HG02798 (cell line): ENCODE data around the gene AP5Z1.

Experiments
- ATAC-seq: cut with Tn5 transposase; IDR thresholded peaks from one replicate; pipeline ENCODE4 v1.9.1; 2021; ENCODE audit warnings: mild to moderate bottlenecking; ENCODE audit not compliant: unreplicated experiment, poor library complexity

AP5Z1 gene

DNA sequence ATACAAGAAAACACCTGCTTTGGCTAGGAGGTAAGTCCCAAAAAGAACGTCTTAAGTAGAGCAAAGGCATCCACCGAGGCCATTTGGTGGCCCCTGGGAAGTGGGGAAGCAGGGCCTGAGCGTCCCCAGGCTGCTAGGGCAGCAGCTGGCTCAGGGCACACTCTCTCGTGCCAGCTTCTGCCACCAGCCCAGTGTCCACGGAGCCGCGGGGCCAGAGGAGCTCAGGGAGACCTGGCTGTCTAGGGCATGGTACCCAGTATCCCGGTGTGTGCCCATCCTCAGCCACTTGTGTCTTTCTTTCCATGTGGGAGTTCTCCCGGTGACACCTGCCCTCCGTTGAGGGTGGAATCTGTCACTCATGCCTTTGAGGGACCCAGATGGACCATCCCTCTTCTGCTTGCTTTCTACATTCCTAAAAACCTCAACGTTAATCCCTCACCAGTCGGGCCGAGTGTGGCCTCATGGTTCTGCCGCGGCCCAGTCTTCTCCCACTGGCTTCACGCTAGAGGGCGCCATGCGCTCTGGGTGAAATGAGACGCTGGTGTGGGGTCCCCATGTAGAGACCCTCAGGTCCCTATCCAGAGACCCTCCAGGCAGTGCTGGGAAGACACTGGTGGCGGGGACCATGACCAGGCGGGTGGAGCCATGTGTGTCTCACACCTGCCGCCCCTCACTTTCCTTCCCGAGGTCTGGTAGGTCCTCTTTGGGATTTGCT lies 9.5 kb upstream of the AP5Z1 start:
- no peak for ATAC-seq

DNA sequence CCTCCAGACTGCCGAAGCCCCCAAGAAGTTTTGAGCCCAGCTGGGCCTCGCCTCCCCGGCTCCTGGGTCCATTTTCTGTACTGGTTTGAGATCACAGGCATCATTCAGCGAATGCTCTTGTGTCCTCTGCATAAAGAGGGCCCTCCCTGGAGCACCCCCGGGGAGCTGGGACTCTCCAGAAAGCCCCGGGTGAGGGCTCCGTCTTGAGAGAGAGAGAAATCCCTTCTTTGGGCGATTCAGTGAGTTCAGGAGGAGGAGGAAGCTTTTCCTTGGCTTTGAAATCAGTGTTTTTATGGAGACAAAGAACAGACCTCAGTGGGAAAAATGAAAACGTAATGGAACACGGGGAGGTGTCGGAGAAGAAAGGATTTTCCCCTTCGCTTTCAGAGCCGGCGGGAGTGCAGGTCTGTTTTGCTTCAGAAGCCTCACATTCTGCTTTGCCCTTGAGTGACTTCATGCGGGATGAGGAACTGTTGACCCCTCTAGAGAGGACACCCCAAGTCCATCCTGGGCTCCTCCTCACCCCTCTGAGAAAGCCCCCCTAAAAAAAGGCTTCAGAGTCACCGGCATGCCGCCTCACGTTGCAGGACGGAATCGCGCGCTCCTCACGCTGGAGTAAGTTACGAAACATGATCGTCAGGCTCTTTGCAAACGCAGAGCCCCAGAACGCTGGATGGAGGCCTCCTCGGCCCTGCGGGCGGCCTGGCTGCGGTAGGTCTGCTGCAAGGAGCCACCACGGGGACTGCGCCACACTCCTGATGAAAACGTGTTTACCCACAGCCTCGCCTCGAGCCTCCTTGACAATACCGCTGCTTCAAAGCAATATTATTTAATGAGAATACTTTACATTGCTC lies 8.5 kb upstream of the AP5Z1 start:
- ATAC-seq: no peak

DNA sequence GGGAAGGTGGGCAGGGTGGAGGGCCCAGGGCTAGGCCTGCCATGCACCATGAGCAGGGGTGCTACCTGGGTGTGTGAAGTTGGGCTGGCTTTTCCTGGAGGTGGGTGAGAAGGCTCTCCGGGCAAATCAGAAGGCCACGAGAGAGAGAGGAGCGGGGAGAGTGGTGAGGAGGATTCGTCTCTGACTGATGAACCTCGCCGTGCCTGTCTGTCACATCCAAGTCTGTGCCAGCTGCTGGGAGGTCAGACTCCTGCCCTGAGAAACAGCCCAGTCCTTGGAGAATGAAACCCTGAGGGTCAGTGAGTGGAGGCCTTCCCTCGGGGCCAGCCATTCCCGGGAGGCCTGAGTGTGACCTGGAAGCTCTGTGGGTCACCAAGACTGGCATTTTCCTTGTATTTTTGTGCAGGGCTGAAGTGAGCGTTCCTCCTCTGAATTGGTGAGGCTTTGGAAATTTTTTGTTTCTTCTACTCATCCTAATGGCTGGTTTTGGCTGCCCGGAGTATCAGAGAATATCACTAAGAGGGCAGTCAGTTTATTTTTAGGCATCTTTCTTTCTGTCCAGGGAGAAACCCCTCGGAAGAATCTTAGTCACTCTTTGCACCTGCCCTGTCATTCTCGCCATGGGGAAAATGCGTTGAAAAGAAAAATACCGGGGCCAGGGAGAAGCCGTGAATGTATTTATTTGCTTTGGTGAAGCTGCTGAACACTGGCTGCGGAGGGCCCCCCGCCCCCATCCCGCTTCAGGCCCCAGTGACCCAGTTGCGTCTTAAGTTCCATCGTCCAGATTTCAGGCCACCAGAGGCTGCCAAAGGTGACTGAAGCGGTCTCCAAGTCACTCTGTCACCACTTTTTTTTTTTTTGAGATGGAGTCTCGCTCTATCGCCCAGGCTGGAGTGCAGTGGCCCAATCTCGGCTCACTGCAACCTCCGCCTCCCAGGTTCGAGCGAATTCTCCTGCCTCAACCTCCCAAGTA lies 6.5 kb upstream of the AP5Z1 start:
- ATAC-seq: no peak

DNA sequence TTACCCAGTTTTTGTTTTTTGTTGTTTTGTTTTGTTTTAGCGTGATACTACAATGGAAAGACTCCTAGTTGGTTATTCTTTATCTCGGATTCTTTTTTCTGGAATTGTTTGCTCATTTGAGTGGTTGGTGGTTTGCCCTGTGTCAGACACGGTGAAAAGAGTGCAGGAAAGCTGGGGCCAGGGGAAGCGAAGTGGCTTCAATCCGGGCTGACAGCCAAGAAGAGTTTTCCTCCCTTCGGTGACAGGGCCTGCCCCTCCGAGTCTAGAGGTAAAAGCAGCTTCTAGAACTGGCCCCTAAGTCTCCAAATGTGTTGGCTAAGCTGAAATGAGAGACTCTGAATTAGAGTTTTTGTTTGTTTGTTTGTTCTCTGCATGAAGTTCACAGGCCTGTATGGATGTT lies 5.7 kb upstream of the AP5Z1 start:
- no peak for ATAC-seq

DNA sequence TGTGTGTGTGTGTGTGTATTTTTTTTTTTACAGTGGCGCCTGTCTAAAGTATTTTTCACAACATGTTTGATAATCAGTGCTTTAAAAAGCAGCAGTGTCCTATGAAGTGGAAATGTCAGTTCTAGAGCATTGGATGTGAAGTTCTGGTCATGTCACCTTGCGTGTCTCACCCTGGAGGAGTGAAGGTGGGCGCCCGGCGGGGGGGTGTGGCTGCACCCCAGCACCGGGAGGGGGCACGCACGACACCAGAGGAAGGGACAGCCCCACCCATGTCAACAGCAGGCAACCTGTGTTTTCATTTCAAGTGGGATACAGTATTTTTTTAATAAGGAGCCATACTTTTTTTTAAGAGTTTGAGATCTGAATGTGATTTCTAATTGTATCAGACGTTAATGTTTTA lies 4.5 kb upstream of the AP5Z1 start:
- ATAC-seq: no peak

DNA sequence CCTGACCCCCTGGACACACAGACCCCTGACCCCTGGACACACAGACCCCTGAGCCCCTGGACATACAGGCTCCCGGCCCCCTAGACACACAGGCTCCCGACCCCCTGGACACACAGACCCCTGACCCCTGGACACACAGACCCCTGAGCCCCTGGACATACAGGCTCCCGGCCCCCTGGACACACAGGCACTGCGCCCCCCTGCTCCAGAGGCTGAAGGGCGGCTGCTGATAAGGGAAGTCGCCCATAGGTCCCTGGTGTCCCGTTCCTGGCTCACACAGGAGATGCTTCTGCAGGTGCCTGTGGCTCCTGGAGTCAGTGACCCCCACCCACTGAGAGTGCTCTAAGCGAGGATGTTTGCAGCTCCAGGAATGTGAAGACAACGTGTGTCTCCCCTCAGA lies 3.7 kb upstream of the AP5Z1 start:
- no peak for ATAC-seq

DNA sequence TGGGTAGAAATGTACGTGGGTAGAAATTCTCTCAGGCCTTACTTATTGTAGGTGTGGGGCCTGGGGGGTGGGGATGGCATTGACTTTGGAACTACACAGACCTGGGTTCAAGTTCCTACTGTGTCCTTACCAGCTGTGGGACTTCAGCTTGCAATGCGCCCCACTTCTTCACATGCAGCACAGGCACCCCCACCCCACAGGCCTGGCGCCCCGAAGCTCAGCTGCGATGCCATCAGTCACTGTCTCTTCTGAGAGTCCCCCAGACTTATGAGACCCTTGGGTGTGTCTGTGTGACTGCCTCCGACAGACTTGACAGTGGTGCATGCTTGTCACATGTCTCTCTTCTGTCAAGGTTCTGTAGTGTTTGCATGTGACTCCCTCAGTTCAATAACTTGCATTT lies 3.1 kb upstream of the AP5Z1 start:
- ATAC-seq: no peak

DNA sequence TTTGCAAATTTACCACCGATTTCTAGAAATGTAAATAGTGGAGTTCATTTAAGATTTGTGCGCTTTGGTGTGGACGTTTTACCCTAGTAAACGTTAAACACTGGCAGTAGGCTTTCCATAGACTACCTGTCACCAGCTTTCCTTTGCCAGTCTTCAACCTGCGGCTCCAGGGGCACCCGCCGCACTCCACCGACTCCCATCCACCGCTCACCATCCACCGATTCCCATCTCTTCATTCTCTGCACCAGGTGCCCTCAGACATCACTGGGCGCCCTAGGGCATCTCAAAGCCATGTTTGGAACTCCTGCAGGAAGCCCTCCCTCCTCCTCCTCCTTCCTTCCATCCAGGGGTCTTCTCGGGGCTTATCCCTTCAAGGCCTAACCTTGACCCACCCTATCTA lies 1.4 kb upstream of the AP5Z1 start:
- ATAC-seq: no peak

DNA sequence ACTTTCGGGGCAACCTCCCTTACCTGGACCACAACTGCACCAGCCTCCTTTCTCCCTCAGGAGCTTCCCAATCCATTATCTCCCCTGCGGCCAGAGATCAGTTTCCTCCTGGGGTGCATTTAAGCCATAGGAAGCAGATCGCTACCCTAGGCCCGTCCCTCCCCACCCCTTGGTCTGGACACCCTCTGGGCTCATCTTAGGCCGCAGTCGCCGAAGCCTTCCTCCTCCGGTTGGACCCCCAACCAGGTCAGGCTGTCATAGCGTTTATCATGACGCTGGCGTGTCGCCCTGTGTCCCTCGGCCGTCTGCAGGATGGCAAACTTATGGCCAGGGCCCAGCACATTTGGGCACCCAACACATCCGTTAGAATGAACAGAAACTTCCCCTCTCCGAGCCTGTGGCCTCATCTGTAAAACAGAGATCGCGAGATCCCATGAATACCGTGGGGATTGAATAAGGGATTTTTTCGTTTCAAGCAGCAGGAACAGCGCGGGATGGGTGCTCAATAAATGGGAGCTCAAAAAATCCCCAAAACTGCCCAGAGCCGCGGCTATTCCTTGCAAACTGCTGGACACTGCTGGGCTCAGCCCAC lies 669 bp upstream of the AP5Z1 start:
- ATAC-seq: peak; percentile 19

DNA sequence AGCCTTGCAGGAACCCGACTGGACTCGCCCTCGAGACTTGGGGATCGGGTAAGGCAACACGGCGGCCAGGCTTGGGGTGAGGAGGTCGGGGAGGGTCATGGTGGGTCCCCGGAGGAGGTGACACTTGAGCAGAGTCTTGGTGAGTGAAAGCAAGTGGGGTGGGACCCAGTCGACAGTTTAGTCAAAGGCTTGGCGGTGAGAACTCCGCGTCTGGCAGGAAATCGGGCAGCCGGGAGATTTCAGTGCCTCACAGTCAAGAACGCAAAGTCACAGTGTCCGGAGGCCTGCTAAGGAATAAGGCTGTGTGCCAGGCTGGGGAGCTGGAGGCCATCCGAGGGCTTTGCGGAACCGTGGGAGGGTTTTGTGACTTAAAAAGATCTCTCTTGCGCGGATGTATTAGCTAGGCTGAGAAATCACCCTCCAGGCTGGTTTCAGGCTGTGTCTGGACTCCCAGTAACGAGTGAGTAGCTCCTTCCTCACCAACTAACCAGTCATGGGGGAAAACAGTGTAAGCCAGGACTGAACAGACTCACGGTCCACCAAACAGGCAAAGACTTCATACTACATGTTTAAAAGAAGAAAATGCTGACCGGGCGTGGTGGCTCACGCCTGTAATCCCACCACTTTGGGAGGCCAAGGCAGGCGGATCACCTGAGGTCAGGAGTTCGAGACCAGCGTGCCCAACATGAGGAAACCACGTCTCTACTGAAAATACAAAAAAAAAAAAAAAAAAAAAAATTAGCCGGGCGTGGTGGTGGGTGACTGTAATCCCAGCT lies 613 bp downstream of the AP5Z1 start:
- no peak for ATAC-seq

DNA sequence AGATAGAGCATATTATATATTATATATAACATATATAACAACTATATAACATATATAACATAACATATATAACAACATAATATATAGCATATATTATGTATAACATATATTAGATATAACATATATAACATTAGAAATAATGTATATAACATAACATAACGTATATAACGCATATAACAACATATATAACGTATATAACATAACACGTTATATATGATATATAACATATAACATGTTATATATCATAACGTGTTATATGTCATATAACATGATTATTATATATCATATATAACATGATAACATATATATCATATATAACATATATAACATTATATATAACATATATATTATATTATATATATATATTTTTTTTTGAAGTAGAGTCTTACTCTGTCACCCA lies 3.7 kb downstream of the AP5Z1 start:
- no peak for ATAC-seq

DNA sequence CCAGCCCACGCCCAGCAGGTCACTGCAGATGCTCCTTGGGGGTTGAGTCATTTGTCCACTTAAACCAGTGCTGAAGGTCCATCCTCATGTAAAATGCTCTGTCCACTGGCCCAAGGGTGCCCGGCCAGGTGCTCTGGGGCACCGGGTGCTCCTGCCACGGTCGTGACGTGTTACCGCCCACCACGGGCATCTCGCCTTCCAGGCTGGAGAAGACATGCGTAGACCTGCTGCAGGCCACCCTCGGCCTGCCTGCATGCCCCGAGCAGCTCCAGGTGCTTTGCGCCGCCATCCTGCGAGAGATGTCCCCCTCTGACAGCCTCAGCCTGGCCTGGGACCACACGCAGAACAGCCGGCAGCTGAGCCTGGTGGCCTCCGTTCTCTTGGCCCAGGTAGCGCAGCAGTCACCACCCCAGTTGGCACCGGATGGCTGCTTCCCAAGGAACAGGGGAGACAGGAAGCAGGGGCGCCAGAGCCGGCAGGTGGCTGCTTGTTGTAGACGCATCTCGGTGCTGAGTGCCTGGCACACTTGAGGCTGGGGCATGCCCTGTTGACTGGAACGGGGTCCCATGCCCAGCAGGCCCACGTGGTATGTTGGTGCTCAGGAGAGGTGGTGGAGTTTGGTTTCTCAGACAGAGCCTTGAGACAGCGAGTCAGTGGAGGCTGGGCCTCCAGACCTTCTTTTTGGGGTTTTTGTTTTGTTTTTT lies 6.1 kb downstream of the AP5Z1 start:
- no peak for ATAC-seq

DNA sequence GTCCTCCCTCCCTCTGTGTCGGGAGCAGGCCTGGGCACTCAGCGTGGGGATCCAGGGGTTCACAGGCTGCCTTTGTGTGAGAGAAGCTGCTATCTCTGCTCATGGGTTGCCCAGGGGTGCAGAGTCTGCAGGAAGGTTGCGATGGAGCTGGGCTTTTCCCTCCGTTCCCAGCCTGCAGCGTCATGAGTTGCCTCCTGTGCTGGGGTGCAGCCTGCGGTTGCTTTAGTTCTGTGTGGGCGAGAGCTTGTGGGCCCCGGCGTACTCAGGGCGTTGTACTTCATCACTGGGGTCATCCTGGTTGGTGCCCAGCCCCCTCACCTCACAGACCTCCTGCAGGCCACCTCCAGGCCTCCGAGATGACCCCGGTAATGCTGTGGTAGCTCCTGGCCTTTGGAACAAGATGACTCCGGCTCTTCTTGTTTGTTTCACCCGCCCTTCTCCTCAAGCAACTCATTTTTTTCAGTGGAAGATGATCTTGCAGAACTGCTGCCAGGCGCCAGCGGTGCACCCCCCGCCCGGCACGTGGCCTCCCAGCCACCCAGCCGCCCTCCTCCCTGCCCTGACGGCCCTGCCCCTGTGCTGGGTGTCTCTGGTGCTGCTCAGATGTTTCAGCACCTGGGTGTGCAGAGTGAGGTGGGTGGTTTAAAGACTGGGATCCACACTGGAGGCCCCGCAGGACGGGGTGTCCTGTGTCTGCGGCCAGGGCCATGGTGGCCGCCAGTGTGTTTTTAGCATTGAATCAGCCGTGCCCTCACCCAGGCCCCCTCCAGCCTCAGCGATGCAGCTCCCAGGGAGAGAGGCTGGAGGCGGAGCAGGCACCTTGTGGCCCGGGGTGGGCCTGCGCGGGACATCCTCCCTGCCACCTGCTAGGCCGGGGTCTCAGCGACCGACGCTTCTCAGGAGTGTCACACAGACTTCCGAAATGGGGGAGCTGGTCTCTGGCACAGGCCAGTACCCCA lies 7.2 kb downstream of the AP5Z1 start:
- ATAC-seq: no peak

DNA sequence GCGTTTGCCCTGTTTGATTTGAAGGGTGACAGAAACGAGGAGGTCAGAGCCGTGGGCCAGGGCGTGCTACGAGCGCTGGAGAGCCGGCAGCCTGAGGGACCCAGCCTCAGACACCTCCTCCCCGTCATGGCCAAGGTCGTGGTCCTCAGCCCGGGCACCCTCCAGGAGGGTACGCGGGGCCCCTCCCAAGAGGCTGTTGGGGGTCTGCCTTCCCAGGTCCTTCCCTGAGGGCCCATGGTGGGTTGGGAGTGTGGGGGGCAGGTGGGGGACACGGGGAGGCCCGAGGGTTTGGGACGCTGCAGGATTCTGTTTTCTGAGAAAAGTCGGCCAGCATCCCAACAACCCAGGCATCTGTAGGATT lies 7.8 kb downstream of the AP5Z1 start:
- no peak for ATAC-seq

DNA sequence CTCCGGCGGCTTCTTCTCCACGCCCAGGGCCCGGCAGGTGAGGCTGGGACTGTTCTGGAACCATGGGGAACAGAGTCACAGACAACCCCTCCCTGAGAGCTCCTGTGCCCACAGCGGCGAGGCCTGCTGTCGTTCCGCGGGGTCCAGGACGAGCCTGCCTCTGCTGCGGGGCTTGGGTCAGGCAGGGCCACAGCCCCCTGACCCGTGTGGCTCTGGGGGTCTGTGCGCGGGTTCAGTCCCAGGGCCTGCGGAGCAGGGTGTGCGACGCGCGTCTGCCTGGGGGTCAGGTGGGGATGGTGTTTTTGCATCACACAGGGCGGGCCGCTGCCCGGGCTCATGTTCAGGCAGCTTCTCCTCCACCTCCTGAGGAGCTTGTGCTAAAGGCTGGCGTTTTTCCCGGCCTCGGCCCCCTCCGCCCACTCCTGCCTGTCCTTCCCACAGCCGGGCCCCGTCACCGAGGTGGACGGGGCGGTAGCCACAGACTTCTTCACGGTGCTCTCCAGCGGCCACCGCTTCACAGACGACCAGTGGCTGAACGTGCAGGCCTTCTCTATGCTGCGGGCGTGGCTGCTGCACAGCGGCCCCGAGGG lies 8.4 kb downstream of the AP5Z1 start:
- ATAC-seq: no peak

DNA sequence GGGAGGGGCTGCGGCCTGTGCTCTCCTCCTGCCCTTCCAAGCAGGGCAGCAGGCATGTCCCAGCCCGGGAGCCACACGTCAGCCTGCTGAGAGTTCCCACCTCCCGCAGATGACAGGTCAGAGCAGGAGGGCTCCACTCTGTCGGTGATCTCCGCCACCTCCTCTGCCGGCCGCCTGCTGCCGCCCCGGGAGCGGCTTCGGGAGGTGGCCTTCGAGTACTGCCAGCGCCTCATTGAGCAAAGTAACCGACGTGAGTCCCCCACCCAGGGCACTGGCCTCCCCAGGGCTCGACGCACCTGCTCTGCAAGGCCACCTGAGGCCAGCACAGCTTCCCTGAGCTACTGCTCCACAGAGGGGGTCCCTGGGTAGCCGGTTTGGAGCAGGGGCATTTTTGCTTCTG lies 9.4 kb downstream of the AP5Z1 start:
- ATAC-seq: no peak

DNA sequence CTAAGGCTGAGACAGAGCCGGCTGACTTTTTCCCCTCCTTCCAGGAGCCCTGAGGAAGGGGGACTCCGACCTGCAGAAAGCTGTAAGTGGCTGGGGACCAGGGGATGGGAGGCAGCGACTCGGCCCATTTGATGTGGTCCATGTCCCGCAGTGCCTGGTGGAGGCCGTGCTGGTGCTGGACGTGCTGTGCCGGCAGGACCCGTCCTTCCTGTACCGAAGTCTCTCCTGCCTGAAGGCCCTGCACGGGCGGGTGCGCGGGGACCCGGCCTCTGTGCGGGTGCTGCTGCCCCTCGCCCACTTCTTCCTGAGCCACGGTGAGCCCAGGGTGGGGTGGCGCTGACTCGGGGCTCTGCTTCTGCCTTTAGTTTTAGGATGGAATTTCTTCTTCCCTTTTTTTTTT lies 9.9 kb downstream of the AP5Z1 start:
- no peak for ATAC-seq

DNA sequence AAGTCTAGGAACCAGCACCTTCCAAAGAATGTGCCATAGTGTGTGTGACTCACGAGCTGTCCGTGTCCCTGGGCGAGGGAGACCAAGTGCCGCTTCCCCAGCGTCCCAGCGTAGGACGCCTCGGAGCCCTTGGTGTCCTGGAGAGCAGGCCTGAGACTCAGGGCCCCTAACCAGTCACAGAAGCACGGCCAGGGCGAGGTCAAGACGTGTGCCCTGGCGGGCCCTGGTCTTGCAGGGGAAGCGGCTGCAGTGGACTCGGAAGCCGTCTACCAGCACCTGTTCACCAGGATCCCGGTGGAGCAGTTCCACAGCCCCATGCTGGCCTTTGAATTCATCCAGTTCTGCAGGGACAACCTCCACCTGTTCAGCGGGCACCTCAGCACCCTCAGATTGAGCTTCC lies 10.6 kb downstream of the AP5Z1 start:
- ATAC-seq: no peak
